ENCODE results near the gene GIPC3. TPM values are rescaled to one million over a fixed set of nuclear protein-coding genes. Genes with fewer than 3 reads are reported as not detected.

GIPC3 gene
- total RNA-seq, 2 experiments from 2014 or later, result 0.15 to 0.20 TPM

DNA sequence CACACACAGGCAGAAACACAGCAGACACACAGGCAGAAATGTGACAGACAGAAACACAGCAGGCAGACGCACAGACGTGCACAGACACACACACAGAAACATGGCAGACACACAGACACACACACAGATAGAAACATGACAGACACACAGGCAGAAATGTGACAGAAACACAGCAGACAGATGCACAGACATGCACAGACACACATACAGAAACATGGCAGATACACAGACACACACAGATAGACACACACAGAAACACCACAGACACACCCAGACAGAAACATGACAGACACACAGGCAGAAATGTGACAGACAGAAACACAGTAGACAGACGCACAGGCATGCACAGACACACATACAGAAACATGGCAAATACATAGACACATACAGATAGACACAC lies 20.1 kb downstream of the GIPC3 start:
- peaks cover 8% of the 10 kb centered on the region for H3K27me3 Mint-ChIP-seq
- POLR2A ChIA-PET, result no interaction called here
- peaks cover 5% of the 10 kb centered on the region for H3K4me1 Mint-ChIP-seq
- H3K36me3 Mint-ChIP-seq (ENCODE audit: low read depth), result no peaks in the 10 kb centered on the region
- no peak for DNase-seq
- H3K9me3 Mint-ChIP-seq, result no peaks in the 10 kb centered on the region
- H3K27ac Mint-ChIP-seq, result no peak overlapping the region
- CTCF ChIA-PET, result no interaction called here
- no peak overlapping the region for H3K4me3 Mint-ChIP-seq

DNA sequence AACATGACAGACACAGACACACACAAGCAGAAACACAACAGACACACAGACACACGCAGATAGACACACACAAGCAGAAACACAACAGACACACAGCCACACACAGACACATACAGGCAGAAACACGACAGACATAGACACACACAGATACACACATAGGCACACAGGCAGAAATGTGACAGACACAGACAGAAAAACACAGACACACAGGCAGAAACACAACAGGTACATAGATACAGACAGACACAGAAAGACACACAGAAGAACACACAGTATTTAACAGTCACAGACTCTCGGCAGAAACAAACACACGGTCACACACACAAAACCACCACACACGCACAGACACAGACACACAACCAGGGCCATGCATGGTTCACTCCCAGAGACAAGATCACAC lies 20.5 kb downstream of the GIPC3 start:
- Mint-ChIP-seq H3K4me1 (peaks cover 5% of the 10 kb centered on the region), H3K9me3 (no peaks in the 10 kb centered on the region), H3K4me3 (no peak overlapping the region), H3K36me3 (ENCODE audit: low read depth) (no peaks in the 10 kb centered on the region), H3K27ac (no peak overlapping the region), H3K27me3 (peaks cover 8% of the 10 kb centered on the region)
- CTCF ChIA-PET, result no interaction called here
- no peak for DNase-seq
- POLR2A ChIA-PET, result no interaction called here

GRCh38 chr19:3606174-3606689 lies 21.0 kb downstream of the GIPC3 start:
- H3K4me1 Mint-ChIP-seq, result peaks cover 5% of the 10 kb centered on the region
- peak; percentile 32 for DNase-seq
- CTCF ChIA-PET, result no interaction called here
- POLR2A ChIA-PET, result no interaction called here
- H3K27me3 Mint-ChIP-seq, result peaks cover 8% of the 10 kb centered on the region
- H3K36me3 Mint-ChIP-seq (ENCODE audit: low read depth), result no peaks in the 10 kb centered on the region
- no peak overlapping the region for H3K4me3 Mint-ChIP-seq
- no peaks in the 10 kb centered on the region for H3K9me3 Mint-ChIP-seq
- no peak overlapping the region for H3K27ac Mint-ChIP-seq

- peaks cover 8% of the 10 kb centered on the region for H3K27me3 Mint-ChIP-seq
- H3K36me3 Mint-ChIP-seq (ENCODE audit: low read depth), result peaks cover 2% of the 10 kb centered on the region
- H3K27ac Mint-ChIP-seq, result no peak within 1 kb of the TSS
- DNase-seq, result peak; percentile 41
- no peaks in the 10 kb centered on the region for H3K9me3 Mint-ChIP-seq
- CTCF ChIA-PET, result no interaction called here
- no peak within 1 kb of the TSS for H3K4me3 Mint-ChIP-seq
- POLR2A ChIA-PET, result no interaction called here
- peaks cover 5% of the 10 kb centered on the region for H3K4me1 Mint-ChIP-seq
These were observed 21.5 kb downstream of the GIPC3 start, which contains the start of gene TBXA2R for GRCh38 chr19:3606690-3607289. TSS of gene TBXA2R (minus strand) at chr19:3606875. CDS start at chr19:3600634, 6,241 bp downstream.

GRCh38 chr19:3607303-3608078 lies 22.2 kb downstream of the GIPC3 start:
- DNase-seq, result no peak
- Mint-ChIP-seq H3K9me3 (no peaks in the 10 kb centered on the region), H3K4me1 (peaks cover 5% of the 10 kb centered on the region), H3K27ac (no peak overlapping the region), H3K36me3 (ENCODE audit: low read depth) (peaks cover 6% of the 10 kb centered on the region), H3K27me3 (peaks cover 8% of the 10 kb centered on the region), H3K4me3 (no peak overlapping the region)
- CTCF ChIA-PET, result no interaction called here
- POLR2A ChIA-PET, result interaction anchor here (1.4 kb wide), 1 partner anchor 378 kb away, joined by 3 read pairs; the partner anchor contains the start of gene EEF2

DNA sequence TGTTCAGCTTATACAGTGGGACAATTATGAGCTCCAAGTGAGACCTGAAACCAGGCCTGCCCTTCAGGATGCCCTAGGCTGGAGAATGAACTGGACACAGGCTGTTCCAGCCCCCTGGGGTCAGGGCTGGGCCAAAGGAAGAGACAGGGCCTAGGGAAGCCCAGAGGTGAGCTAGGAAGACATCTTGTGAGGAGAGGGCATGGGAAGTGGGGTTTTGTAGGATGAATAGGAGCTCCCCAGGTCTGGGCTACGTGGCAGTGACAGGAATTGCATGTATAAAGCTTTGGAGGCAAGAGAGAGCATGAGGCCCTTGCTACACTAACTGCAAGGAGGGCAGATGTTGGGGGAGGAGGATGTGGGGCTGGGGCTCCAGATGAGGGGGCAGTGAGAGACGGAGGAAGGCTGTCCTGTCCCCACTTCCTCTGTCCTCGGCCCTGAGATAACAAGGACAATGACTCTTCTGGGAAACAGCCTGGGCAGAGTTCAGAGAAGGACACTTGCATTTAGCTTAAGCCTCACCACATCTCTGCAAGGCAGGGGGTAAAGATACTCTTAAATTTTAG lies 22.9 kb downstream of the GIPC3 start:
- no peak for DNase-seq
- Mint-ChIP-seq H3K27me3 (peaks cover 8% of the 10 kb centered on the region), H3K4me3 (no peak overlapping the region), H3K9me3 (no peaks in the 10 kb centered on the region), H3K36me3 (ENCODE audit: low read depth) (peaks cover 6% of the 10 kb centered on the region), H3K4me1 (peaks cover 5% of the 10 kb centered on the region), H3K27ac (no peak overlapping the region)
- CTCF ChIA-PET, result no interaction called here
- POLR2A ChIA-PET, result interaction anchor here (1.4 kb wide), 1 partner anchor 377 kb away, joined by 3 read pairs; the partner anchor contains the start of gene EEF2

GRCh38 chr19:3608750-3609322 lies 23.6 kb downstream of the GIPC3 start:
- no peaks in the 10 kb centered on the region for H3K9me3 Mint-ChIP-seq
- peaks cover 6% of the 10 kb centered on the region for H3K36me3 Mint-ChIP-seq (ENCODE audit: low read depth)
- POLR2A ChIA-PET, result interaction anchor here (1.4 kb wide), 1 partner anchor 377 kb away, joined by 3 read pairs; the partner anchor contains the start of gene EEF2
- H3K27me3 Mint-ChIP-seq, result peaks cover 8% of the 10 kb centered on the region
- H3K27ac Mint-ChIP-seq, result no peak overlapping the region
- CTCF ChIA-PET, result no interaction called here
- DNase-seq, result no peak
- H3K4me3 Mint-ChIP-seq, result no peak overlapping the region
- peaks cover 5% of the 10 kb centered on the region for H3K4me1 Mint-ChIP-seq

DNA sequence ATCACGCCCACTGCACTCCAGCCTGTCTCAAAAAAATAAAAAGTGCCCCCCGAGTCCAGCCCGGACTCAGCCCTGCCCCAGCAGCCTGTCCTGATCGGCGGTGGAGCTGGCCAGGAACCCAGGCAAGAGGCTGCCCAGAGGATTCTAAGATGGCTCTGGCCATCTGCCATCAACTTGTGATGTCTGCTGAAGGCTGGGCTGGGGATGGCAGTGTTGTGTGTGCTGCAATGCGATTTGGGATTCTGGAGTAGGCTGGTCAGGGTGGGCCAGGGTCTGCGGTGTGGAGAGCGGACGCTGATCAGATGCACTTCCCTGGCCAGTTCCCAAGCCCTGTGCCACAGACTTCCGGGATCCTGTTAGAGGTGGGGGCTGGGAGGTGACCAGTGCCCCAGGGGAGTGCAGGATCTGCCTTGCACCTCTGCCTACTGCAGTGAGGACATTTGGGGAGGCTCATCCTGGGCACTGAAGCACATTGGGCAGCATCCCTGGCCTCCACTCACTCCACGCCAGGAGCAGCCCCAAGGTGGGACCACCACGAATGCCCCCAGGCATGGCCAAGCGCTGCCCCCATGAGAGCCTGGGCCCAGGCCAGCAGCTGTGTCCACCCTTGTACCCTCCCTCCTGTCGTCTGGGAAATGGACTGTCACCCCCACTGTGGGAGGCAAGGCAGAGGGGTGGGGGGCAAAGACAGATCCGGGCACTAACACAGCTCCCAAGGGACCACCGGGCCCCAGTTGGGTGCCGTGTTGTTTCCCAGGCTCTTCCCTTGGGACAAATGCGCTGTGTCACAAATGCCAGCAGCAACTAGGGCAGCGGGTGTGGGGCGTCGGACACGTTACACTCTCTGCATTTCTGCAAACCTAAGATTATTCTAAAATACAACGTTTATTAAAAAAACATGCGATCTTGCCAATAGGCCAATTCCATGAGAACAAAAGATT lies 24.8 kb downstream of the GIPC3 start:
- CTCF ChIA-PET, result no interaction called here
- H3K9me3 Mint-ChIP-seq, result no peaks in the 10 kb centered on the region
- H3K27ac Mint-ChIP-seq, result no peak overlapping the region
- peaks cover 6% of the 10 kb centered on the region for H3K36me3 Mint-ChIP-seq (ENCODE audit: low read depth)
- peaks cover 5% of the 10 kb centered on the region for H3K4me1 Mint-ChIP-seq
- peaks cover 8% of the 10 kb centered on the region for H3K27me3 Mint-ChIP-seq
- H3K4me3 Mint-ChIP-seq, result no peak overlapping the region
- POLR2A ChIA-PET, result no interaction called here
- no peak for DNase-seq

DNA sequence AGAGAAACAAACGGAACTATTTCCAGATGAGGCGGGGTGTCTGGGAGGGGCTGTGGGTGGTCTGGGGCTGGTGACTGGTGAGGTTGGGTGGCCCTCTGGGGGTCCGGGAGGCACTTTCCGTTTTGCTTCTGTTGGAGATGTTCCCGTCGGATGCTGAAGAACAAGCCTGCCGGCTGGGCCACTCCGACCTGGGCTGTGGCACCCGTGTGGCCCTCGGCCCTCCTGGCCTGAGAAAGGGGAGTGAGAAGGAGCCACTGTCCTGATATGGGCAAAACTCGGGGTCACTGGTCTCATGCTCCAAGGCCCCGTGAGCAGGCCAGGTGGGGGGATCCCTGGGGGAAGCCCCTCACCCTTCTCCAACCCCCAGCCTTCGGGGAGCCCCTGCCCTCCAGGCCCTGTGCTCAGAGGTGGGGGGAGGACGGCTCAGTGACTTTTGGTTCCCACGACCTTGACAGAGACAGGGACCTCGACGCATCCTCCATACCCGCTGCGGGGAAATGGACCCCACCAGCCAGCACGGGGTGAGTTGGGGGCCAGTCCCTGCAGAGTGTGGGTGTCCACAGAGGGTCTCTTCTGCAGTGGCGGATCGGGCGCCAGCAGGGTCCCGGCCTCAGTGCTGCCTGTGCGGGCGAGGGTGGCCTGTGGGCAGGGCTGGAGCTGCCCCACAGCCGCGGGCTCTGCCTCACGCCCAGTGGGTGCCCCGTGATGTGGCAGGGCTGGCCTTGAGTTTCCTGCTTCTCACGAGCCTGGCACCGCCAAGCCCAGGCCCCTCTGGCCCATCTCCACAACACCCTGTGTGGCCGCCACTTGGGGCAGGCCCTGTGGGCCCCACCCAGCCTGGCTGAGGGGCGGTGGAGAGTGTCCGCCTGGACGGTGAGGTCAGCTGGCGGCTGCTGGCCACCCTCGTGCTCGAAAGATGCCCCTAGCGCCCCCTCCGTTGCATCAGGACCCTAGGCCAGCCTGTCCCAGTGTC lies 25.8 kb downstream of the GIPC3 start:
- Mint-ChIP-seq H3K9me3 (no peaks in the 10 kb centered on the region), H3K27me3 (peaks cover 8% of the 10 kb centered on the region), H3K27ac (no peak overlapping the region), H3K4me1 (peaks cover 5% of the 10 kb centered on the region), H3K36me3 (ENCODE audit: low read depth) (peaks cover 6% of the 10 kb centered on the region), H3K4me3 (no peak overlapping the region)
- ChIA-PET CTCF (no interaction called here), POLR2A (no interaction called here)
- no peak for DNase-seq

DNA sequence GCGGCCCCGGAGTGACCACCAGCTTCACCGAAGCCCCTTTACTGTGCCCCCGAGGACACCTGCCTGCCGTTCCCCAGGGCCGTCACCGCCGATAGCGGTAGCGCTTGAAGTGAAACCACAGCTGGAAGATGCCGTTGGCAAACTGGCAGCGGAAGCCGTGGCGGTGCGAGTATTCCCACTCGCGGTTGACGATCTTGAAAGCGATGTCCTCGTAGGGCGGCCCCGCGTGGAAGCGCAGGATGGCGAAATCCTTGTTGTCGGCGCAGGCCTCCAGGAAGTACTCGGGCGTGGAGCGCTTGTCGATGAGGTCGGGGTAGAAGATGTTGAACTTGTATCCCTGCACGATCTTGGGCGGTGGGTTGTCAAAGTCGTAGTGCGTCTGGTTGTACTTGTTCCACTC lies 26.6 kb downstream of the GIPC3 start:
- Mint-ChIP-seq H3K27me3 (peaks cover 8% of the 10 kb centered on the region), H3K9me3 (no peaks in the 10 kb centered on the region), H3K36me3 (ENCODE audit: low read depth) (peaks cover 6% of the 10 kb centered on the region), H3K4me1 (peaks cover 5% of the 10 kb centered on the region), H3K27ac (no peak overlapping the region), H3K4me3 (no peak overlapping the region)
- ChIA-PET POLR2A (no interaction called here), CTCF (no interaction called here)
- DNase-seq, result no peak

- peaks cover 4% of the 10 kb centered on the region for H3K27me3 Mint-ChIP-seq
- H3K9me3 Mint-ChIP-seq, result no peaks in the 10 kb centered on the region
- H3K27ac Mint-ChIP-seq, result no peak overlapping the region
- CTCF ChIA-PET, result no interaction called here
- H3K4me1 Mint-ChIP-seq, result peaks cover 5% of the 10 kb centered on the region
- peaks cover 6% of the 10 kb centered on the region for H3K36me3 Mint-ChIP-seq (ENCODE audit: low read depth)
- POLR2A ChIA-PET, result no interaction called here
- no peak overlapping the region for H3K4me3 Mint-ChIP-seq
- no peak for DNase-seq
These were observed 27.1 kb downstream of the GIPC3 start for GRCh38 chr19:3612330-3612729.

All from activated CD4-positive, alpha-beta memory T cell treated with anti-CD3 and anti-CD28 coated beads, Interleukin-2, amount 10 ng/mL, durations not matched to agents 7 days and 5 days (primary cell).